NCI-H69 (cell line): ENCODE measurements around the gene HRK.

Experiments
- DNase-seq: peaks from one replicate; lab custom pipeline; 2025; lab: John Stamatoyannopoulos, UW

HRK gene

DNA sequence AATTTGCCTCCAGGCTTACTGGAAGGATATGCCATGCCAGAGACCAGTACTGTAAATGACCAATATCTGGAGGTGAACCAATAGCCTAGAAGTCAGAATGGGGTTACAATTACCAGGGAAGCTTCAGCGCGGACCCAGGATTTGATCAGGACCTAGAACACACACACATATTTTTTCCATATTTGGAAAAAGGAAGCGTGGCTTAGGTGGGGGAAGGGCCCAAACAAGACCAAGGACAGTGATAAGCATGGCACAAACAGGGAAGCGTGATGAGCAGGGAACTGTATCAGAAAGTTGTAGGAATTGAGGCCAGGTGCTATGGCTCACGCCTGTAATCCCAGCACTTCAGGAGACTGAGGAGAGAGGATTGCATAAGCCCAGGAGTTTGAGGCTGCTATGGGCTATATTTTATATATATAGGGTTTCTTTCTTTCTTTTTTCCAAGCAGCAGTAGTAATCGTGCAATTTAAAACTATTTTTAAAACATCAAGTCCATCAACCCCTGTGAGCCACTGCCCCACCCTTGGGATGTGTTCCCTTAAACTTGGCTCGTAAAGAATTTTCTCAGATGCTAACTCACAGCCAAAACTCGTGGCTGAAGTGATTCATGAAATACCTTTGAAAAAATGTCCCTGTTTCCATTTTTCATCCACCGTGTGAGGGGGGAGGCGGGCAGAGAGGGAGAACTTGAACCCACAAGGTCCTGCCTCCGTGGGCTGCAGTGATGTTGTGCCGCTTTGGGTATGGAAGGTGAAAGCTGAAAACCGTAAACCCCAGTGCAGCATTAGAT lies 16.7 kb downstream of the HRK start:
- no peak for DNase-seq

DNA sequence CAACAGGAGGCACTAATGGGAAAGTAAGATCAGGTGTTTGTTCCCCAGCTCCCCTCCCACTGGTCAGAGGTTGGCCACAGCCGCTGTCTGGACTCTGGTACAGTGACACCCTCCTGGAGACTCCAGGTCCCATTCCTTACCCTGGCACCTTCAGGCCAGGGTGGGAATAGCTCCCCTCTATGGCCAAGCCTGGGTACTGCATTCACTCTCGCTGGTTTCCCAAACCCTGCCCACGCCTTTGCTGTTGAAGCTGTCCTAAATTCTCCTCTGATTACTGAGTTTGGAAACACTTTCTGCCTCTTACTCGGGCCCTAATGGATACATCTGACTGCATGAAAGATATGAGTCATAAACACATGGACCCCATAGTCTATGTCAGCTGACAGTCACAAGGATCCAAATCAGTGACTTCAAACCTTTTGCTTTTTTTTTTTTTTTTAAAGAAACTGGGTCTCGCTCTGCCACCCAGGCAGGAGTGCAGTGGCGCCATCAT lies 17.9 kb downstream of the HRK start:
- DNase-seq = peak; percentile 57

DNA sequence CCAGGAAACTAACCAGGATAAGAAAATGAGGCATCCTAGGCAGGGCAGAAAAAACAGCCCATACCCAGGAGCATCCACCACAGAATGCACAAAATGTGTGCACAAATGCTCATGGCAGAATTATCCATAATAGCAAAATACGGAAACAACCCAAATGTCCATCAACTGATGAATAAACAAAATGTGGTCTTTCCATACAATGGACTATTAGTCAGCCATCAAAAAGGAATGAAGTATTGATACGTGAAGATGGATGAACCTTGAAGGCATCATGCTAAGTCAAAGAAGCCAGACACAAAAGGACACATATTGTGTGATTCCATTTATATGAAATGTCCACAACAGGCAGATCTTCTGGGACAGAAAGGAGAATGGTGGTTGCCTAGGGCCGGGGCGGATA lies 19.1 kb downstream of the HRK start:
- no peak for DNase-seq

- DNase-seq = peak; percentile 72
These were observed 19.9 kb downstream of the HRK start for GRCh38 chr12:116861320-116861719.

DNA sequence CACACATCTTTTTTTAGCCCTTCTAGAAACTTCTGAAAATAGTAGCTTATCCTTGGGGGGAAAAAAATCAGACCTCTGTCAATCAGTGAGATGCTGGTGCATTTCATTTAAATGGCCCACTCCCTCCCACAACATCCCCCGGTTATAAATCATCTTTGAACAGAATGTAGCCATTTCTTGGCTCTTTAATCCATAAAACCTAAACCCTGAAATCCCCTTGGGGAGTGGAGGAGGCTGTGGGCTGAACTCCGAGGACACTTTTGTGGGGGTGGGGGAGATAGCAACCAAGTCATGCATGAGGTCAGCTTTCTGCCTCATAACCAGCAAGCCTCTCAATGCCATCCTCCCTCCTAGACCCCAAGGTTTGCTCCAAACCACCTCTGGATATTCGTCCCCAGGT lies 21.0 kb downstream of the HRK start:
- no peak for DNase-seq

DNA sequence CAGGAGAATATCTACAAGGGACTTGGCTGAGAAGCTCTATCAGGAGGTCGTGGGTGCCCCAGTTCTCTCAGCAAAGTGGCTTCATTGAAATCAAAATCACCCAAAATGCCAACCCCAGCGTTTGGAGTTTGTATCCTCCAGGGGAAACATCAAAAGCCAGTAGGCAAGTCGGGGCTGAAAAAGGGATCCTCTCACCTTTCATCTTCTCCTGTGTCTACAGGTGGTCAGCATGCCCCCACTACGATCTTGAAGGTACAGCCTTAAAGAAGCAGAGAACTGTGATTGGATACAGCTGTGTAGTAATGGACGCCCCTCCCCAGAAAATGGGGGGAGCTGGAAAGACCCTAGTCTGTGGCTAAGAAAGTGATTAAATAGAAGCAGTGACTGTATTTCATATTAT lies 22.2 kb downstream of the HRK start:
- peak; percentile 53 for DNase-seq

GRCh38 chr12:116856729-116857128 lies 24.5 kb downstream of the HRK start:
- DNase-seq = no peak

GRCh38 chr12:116855744-116856470 lies 25.3 kb downstream of the HRK start:
- peak; percentile 17 for DNase-seq

DNA sequence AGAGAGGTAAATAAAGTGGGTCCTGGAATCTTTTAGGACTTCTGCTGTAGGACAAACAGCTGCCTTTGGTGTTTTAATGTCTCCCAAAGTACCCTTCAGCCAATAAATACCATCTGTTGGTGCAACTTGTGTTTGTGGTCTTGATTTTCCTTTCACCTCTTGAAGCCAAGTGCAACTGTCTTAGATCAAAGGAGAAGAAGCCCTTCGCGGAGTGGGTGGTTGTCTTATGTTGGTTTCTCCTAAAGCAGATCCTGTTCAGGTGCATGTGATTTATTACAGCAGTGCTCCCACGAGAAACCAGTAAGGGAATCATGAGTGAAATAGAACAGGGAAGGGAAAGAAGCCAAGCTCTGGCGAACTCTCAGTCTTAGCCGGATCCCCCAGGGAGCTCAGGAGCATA lies 27.7 kb downstream of the HRK start:
- DNase-seq = no peak

GRCh38 chr12:116852303-116852702 lies 28.9 kb downstream of the HRK start:
- DNase-seq = no peak

DNA sequence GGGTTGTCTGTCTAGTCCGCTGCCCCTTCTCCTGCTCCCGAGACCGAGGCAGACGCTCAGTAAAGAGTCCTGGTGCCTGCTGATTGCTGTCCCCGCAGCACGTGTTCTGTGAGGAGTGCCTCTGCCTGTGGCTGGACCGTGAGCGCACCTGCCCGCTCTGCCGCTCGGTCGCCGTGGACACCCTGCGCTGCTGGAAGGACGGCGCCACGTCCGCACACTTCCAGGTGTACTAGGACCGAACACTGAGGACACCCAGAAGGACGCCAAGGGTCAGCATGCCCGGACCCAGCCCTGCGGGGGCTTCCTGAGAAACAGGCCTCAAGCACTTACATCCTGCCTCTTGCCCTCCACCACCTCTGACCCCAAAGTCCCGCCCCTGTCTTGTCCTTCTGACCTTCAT lies 32.0 kb downstream of the HRK start:
- no peak for DNase-seq

- DNase-seq = no peak
These were observed 38.2 kb downstream of the HRK start for GRCh38 chr12:116843085-116843484.

DNA sequence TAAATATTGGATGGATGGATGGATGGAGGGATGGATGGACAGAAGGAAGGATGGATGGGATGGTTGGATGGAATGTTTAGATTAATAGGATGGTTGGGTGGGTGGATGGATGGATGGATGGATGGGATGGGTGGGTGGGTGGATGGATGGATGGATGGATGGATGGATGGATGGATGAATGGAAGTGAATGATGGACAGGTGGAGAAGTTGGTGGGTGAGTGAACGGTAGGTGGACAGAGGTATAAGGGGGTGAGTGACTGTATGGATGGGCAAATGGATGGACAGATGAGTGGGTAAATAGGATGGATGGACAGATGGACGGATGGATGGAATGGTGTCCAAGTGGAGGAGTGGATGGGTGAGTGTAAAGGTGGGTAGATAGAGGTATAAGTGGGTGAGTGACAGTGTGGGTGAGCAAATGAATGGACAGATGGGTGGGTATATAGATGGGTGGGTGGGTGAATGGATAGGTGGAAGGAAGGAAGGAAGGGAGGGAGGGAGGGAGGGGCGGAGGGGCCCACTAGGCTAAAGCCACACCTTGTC lies 41.9 kb downstream of the HRK start:
- DNase-seq = no peak

GRCh38 chr12:116838365-116838764 lies 42.9 kb downstream of the HRK start:
- DNase-seq = no peak

DNA sequence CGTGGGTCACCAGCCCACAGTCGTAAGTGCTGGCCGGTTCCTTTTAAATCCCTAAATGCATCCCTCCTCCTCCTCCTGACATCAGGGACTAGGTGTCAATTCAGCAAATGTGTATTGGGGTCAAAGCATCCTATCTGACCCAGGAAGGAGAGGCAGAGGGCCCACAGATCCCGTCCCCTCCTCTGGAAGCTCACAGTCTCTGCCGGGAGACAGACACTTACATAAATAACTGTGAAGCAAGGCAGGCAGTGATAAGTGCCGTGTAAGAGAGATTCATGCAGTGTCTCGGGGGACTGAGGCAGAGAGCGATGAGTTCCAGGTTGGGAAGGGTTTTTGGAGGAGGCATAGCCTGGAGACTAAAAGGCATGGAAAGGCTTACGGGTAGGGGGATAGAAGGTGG lies 44.1 kb downstream of the HRK start:
- DNase-seq = no peak

- no peak for DNase-seq
These were observed 45.8 kb downstream of the HRK start for GRCh38 chr12:116835484-116835883.

GRCh38 chr12:116833474-116833873 lies 47.8 kb downstream of the HRK start:
- no peak for DNase-seq

DNA sequence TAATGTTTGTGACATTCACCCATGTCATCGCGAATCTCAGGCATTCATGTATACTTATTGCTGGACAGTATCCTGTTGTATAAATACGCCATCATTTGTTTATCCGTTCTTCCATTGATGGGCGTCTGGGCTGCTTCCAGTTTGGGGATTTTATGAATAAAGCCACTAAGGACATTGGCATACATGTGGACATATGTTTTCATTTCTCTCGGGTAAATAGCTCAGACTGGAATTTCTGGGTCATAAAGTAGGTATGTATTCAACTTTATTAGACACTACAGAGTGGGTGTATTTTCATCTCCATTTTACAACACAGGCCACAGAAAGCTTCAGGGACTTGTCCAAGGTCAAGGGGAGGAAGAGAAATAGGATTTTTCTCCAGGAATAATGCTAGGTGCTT lies 48.9 kb downstream of the HRK start:
- no peak for DNase-seq

DNA sequence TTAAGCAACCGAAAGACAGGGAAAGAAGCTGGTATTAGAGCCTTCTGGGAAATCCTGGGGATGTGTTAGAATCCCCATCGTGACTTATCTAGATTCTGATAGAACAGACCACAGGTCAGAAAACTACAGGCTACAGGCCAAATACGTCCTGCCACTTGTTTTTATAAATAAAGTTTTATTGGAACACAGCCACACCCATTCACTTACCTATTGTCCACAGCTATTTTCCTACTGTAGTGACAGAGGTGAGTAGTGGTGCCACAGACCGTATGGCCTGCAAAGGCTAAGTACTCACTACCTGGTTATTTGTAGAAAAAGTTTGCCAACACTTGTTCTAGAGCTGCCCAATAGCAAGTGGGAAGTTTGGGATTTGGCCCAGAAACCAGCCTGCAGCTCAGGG lies 53.8 kb downstream of the HRK start:
- DNase-seq = no peak

GRCh38 chr12:116821291-116821690 lies 60.0 kb downstream of the HRK start:
- no peak for DNase-seq

DNA sequence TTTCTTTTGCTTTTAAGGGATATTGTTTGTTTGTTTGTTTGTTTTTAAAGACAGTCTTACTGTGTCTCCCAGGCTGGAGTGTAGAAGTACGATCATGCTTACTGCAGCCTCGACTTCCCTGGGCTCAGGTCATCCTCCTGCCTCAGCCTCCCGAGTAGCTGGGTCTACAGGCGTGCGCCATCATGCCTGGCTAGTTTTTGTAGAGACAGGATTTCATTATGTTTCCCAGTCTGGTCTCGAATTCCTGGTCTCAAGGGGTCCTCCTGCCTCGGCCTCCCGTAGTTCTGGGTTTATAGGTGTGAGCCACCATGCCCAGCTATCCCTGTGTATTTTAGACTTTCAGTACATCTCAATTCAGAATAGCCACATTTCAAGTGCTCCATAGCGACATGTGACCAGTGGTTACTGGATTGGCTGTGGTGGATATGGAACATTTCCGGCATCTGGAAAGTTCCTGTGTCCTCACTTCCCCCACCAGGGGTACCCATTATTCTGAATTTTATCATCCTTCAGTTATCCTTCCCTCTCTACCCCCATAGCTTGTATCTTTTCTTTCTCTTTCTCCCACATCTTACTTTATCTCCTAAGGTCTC lies 61.1 kb downstream of the HRK start:
- peak; percentile 44 for DNase-seq

GRCh38 chr12:116818948-116819832 lies 62.1 kb downstream of the HRK start:
- DNase-seq = peak; percentile 98
